HepG2 (cell line): ENCODE data around the gene IPP. TPM values are rescaled to one million over a fixed set of nuclear protein-coding genes. Genes with fewer than 3 reads are reported as not detected.

Experiments used
- ATAC-seq: fragments of 200-7000 bp; cut with Tn5 transposase; 3 replicates; pipeline ENCODE4 v1.9.1; 2020; ENCODE audit warnings: mild to moderate bottlenecking, moderate library complexity
- BruUV-seq: library from RNA; stranded (reverse); fragments of 400-500 nt; replicated peaks from 2 replicates; lab custom pipeline; 2021; lab: Mats Ljungman, UMichigan
- CTCF ChIA-PET: fragments of 300-600 bp; formaldehyde crosslinking; extraction: SDS; loops from one replicate; lab custom pipeline; 2021; ENCODE audit warnings: low total read pairs, inconsistent platforms, low intra/inter-chr PET ratio; lab: Yijun Ruan, JAX
- POLR2A ChIA-PET: fragments of 350-600 bp; sonication (Branson Sonifier 250); formaldehyde crosslinking; loops from one replicate; lab custom pipeline; 2020; ENCODE audit warnings: antibody characterized with exemption, inconsistent platforms; lab: Yijun Ruan, JAX
- DNase-seq: peaks from one replicate; pipeline ENCODE4 v3.0.0-alpha.2; 2015; ENCODE audit warnings: low spot score
- FAIRE-seq: peaks from 3 replicates; lab custom pipeline; 2011; peaks lifted over from hg19 to GRCh38; lab: Jason Lieb, UNC
- H2AFZ ChIP-seq: one replicate; pipeline ENCODE4 v1.6.1; 2011; ENCODE audit warnings: low read length, inconsistent platforms
- H3K27ac ChIP-seq: fragments of 300-600 bp; 3 replicates; pipeline ENCODE4 v1.8.0; 2011; ENCODE audit warnings: mixed run types, mild to moderate bottlenecking, mixed read lengths, low read length, inconsistent platforms; ENCODE audit not compliant: insufficient read depth; ENCODE audit errors: extremely low read length
- H3K27me3 ChIP-seq, 2 experiments: fragments of 200-600 bp in 1 of 2; 2 replicates in 1 of 2; 3 replicates in 1 of 2; pipeline versions ENCODE4 v1.6.0 to v1.8.0; 2011; ENCODE audit warnings: low read length in 2 of 2, mild to moderate bottlenecking in 2 of 2, moderate library complexity in 2 of 2, inconsistent platforms in 1 of 2; ENCODE audit not compliant: insufficient read depth in 2 of 2, control insufficient read depth in 1 of 2
- H3K36me3 ChIP-seq, 2 experiments: fragments of 200-600 bp in 1 of 2; replicated peaks in 1 of 2; 2 replicates in 1 of 2; 3 replicates in 1 of 2; pipeline versions ENCODE4 v1.5.1 to v1.8.0; 2011; ENCODE audit warnings: low read length in 2 of 2, inconsistent platforms in 1 of 2; ENCODE audit not compliant: insufficient read depth in 2 of 2, control insufficient read depth in 1 of 2
- H3K4me1 ChIP-seq: 2 replicates; pipeline ENCODE4 v1.5.1; 2012; ENCODE audit warnings: low read length, inconsistent platforms; ENCODE audit not compliant: insufficient read depth
- H3K4me2 ChIP-seq: 2 replicates; pipeline ENCODE4 v1.6.0; 2011; ENCODE audit warnings: low read depth, low read length, inconsistent platforms
- H3K4me3 ChIP-seq, 3 experiments: fragments of 200-600 bp in 1 of 3; sonication (generic), shearing (Covaris generic) in 1 of 3; replicated peaks in 1 of 3; 2 replicates each; pipeline ENCODE4 v1.5.1; 2011 to 2016; ENCODE audit warnings: low read length in 3 of 3, inconsistent platforms in 2 of 3, low read depth in 2 of 3, mild to moderate bottlenecking in 2 of 3, control low read depth in 1 of 3, mixed read lengths in 1 of 3; ENCODE audit not compliant: insufficient read depth in 1 of 3
- H3K79me2 ChIP-seq: one replicate; pipeline ENCODE4 v1.6.1; 2011; ENCODE audit warnings: low read length, inconsistent platforms; ENCODE audit not compliant: insufficient read depth
- H3K9ac ChIP-seq: 2 replicates; pipeline ENCODE4 v1.6.0; 2011; ENCODE audit warnings: mild to moderate bottlenecking, low read depth, low read length, inconsistent platforms; ENCODE audit not compliant: insufficient read depth
- H3K9me3 ChIP-seq: 2 replicates; pipeline ENCODE4 v1.5.1; 2012; ENCODE audit warnings: mild to moderate bottlenecking, low read length
- H4K20me1 ChIP-seq: 2 replicates; pipeline ENCODE4 v1.6.0; 2011; ENCODE audit warnings: inconsistent platforms, mild to moderate bottlenecking, low read length, moderate library complexity; ENCODE audit not compliant: insufficient read depth
- AHDC1 ChIP-seq: sonication (generic); formaldehyde crosslinking; IDR thresholded peaks from 2 replicates; pipeline ENCODE4 v1.5.1; 2020; ENCODE audit warnings: mild to moderate bottlenecking, missing genetic modification reagents, borderline replicate concordance
- BRCA1 ChIP-seq: sonication (generic); formaldehyde crosslinking; IDR thresholded peaks from 2 replicates; pipeline ENCODE4 v1.4.0; 2020; ENCODE audit warnings: missing genetic modification reagents
- DR1 ChIP-seq: sonication (generic); formaldehyde crosslinking; IDR thresholded peaks from 2 replicates; pipeline ENCODE4 v1.8.0; 2021; ENCODE audit warnings: mild to moderate bottlenecking, missing genetic modification reagents, inconsistent platforms
- ETV5 ChIP-seq: IDR thresholded peaks from 2 replicates; pipeline ENCODE4 v1.6.1; 2018; ENCODE audit warnings: missing biosample characterization, missing genetic modification reagents, inconsistent platforms, borderline replicate concordance
- HMGXB3 ChIP-seq: sonication (generic); formaldehyde crosslinking; IDR thresholded peaks from 2 replicates; pipeline ENCODE4 v1.4.0; 2020; ENCODE audit warnings: missing genetic modification reagents, borderline replicate concordance
- HNF4A ChIP-seq: sonication (generic); formaldehyde crosslinking; IDR thresholded peaks from 2 replicates; pipeline ENCODE4 v1.4.0; 2020; ENCODE audit warnings: missing genetic modification reagents
- HOXA5 ChIP-seq: sonication (generic); formaldehyde crosslinking; IDR thresholded peaks from 2 replicates; pipeline ENCODE4 v1.4.0; 2020; ENCODE audit warnings: missing genetic modification reagents
- MBD4 ChIP-seq: IDR thresholded peaks from 2 replicates; pipeline ENCODE4 v1.6.1; 2012; ENCODE audit warnings: low read length, inconsistent platforms, borderline replicate concordance
- MED13 ChIP-seq: sonication (generic); formaldehyde crosslinking; IDR thresholded peaks from 2 replicates; pipeline ENCODE4 v1.5.0; 2020; ENCODE audit warnings: missing genetic modification reagents
- NONO ChIP-seq, 2 experiments: fragments of 450-650 bp in 1 of 2; sonication (generic) in 1 of 2; formaldehyde crosslinking in 1 of 2; IDR thresholded peaks in 1 of 2; conservative IDR thresholded peaks in 1 of 2; 2 replicates each; pipeline versions ENCODE4 v1.6.1 to v1.8.0; 2017 to 2022; ENCODE audit warnings: mild to moderate bottlenecking in 1 of 2, missing genetic modification reagents in 1 of 2, moderate library complexity in 1 of 2
- POLR2AphosphoS2 ChIP-seq: IDR thresholded peaks from 2 replicates; pipeline ENCODE4 v1.6.1; 2011; ENCODE audit warnings: low read depth, low read length, improper control_type of control experiment
- SCMH1 ChIP-seq: sonication (generic); formaldehyde crosslinking; IDR thresholded peaks from 2 replicates; pipeline ENCODE4 v1.9.0; 2021; ENCODE audit warnings: missing genetic modification reagents, mild to moderate bottlenecking, borderline replicate concordance
- ZFAT ChIP-seq: sonication (generic); formaldehyde crosslinking; conservative IDR thresholded peaks from 2 replicates; pipeline ENCODE4 v1.8.1; 2023; ENCODE audit warnings: missing genetic modification reagents, inconsistent platforms
- ZFP62 ChIP-seq: sonication (generic); formaldehyde crosslinking; IDR thresholded peaks from 2 replicates; pipeline ENCODE4 v1.4.0; 2020; ENCODE audit warnings: missing genetic modification reagents
- ZNF335 ChIP-seq: sonication (generic); formaldehyde crosslinking; IDR thresholded peaks from 2 replicates; pipeline ENCODE4 v1.4.0; 2020; ENCODE audit warnings: missing genetic modification reagents
- ZNF572 ChIP-seq: sonication (generic); formaldehyde crosslinking; IDR thresholded peaks from 2 replicates; pipeline ENCODE4 v1.5.1; 2020; ENCODE audit warnings: mild to moderate bottlenecking, missing genetic modification reagents
- ZNF792 ChIP-seq: IDR thresholded peaks from 2 replicates; pipeline ENCODE4 v1.6.1; 2016
- WGBS: methylation state at CpG from one replicate; pipeline ENCODE4 v1.1.6; 2017; ENCODE audit warnings: low lambda C conversion rate; 5-methylcytosine and 5-hydroxymethylcytosine counted together
- in situ Hi-C: cut with HindIII; loops from 2 replicates; pipeline ENCODE4 v1.10.0; 2017; ENCODE audit warnings: low pct_unique_long_range_greater_than_20kb; ENCODE audit not compliant: extremely low pct_ligation_motif_present
- intact Hi-C: fragments of 100-400 bp; cut with micrococcal nuclease; formaldehyde crosslinking; loops from one replicate; pipeline ENCODE4 v1.10.0; 2022; ENCODE audit not compliant: unreplicated experiment
- polyA plus RNA-seq, 8 experiments: library from polyadenylated mRNA; depleted of rRNA in 3 of 8; stranded (reverse) in 7 of 8; unstranded in 1 of 8; fragments of >200 nt; fragmentation: Illumina TruSeq in 4 of 8; extraction: Trizol in 4 of 8; gene quantifications; 2 replicates each; pipeline versions ENCODE4 v1.2.1 to v1.2.3, GENCODE V29; 2011 to 2016; ENCODE audit warnings: low read depth in 4 of 8, missing spikeins in 1 of 8, mixed read lengths in 1 of 8; ENCODE audit not compliant: insufficient read depth in 1 of 8
- total RNA-seq, 5 experiments: library from RNA; depleted of rRNA; stranded (reverse); fragments of >200 nt; fragmentation: Illumina TruSeq; extraction: Trizol; gene quantifications; 2 replicates each; pipeline ENCODE4 v1.2.3, GENCODE V29; 2016; ENCODE audit warnings: low read depth in 1 of 5

Gene IPP
- total and polyA plus RNA-seq, 2 of the 13 experiments (the other 11 are each of a cell fraction or from before 2014, with no cell fraction given), result 3.0 to 9.7 TPM

- BruUV-seq, result no TSS peak
- Histone ChIP-seq H3K4me1 (no peaks in the 10 kb centered on the region), H3K9ac (no peak overlapping the region), H3K79me2 (no peaks in the 10 kb centered on the region), H3K4me2 (no peak overlapping the region), H3K4me3 (no peak overlapping the region), H4K20me1 (no peaks in the 10 kb centered on the region)
- CTCF ChIA-PET, result no interaction called here
- intact Hi-C loops (no loop called here), in situ Hi-C loops (no loop called here)
- no peak for FAIRE-seq
- DNase-seq, result no peak
- WGBS, result no CpG with 5 or more reads among the region's 1 CpG
- no peak for TF ChIP-seq ZFP62
- TF ChIP-seq MED13, result no peak
- no peak for TF ChIP-seq ZFAT (CRISPR knock-in tag)
- TF ChIP-seq BRCA1 (CRISPR knock-in tag), result no peak
- TF ChIP-seq SCMH1 (CRISPR knock-in tag), result no peak
- TF ChIP-seq POLR2AphosphoS2, result no peak
- no peak for TF ChIP-seq AHDC1 (CRISPR knock-in tag)
- TF ChIP-seq ETV5 (CRISPR knock-in tag), result no peak
- no peak for TF ChIP-seq MBD4
- no peak for TF ChIP-seq HMGXB3 (CRISPR knock-in tag)
- no peak for TF ChIP-seq NONO (IDR thresholded peaks at IDR 0.05)
- no peak for TF ChIP-seq NONO (CRISPR knock-in tag; conservative IDR thresholded peaks at IDR 0.05)
- no peak for TF ChIP-seq ZNF792 (CRISPR knock-in tag)
- TF ChIP-seq HOXA5 (CRISPR knock-in tag), result no peak
- no peak for TF ChIP-seq DR1 (CRISPR knock-in tag)
- no peak for TF ChIP-seq ZNF335 (CRISPR knock-in tag)
- no peak for TF ChIP-seq HNF4A (CRISPR knock-in tag)
- no peak for TF ChIP-seq ZNF572 (CRISPR knock-in tag)
- TF ChIP-seq, all 625 proteins: peak for 0
- POLR2A ChIA-PET, result no interaction called here
- Histone ChIP-seq H3K9me3 (no peaks in the 10 kb centered on the region), H3K27me3 (no peaks in the 10 kb centered on the region), H3K27ac (no peak overlapping the region), H2AFZ (no peak overlapping the region), H3K36me3 (peaks cover 0 to 1% of the 10 kb centered on the region in 2 experiments; a peak in 1 of 5 replicates)
- ATAC-seq, result no peak
Measured at GRCh38 chr1:45721207-45721606, 29.2 kb downstream of the IPP start.
